Progenitor cell of endocrine pancreas (in vitro differentiated cells): ENCODE results near the gene PPP6R3. TPM values are rescaled to one million over a fixed set of nuclear protein-coding genes. Genes with fewer than 3 reads are reported as not detected.

Experiments used
- DNase-seq: peaks from one replicate; pipeline ENCODE4 v3.0.0; 2021; ENCODE audit warnings: low spot score; ENCODE audit not compliant: unreplicated experiment
- H3K27ac Mint-ChIP-seq: 2 replicates; pipeline ENCODE4 v1.8.0; 2021; ENCODE audit warnings: mild to moderate bottlenecking, moderate library complexity, mixed read lengths
- H3K27me3 Mint-ChIP-seq: 2 replicates; pipeline ENCODE4 v1.8.0; 2021; ENCODE audit warnings: mixed read lengths
- H3K36me3 Mint-ChIP-seq: 2 replicates; pipeline ENCODE4 v1.8.0; 2022; ENCODE audit warnings: mixed read lengths; ENCODE audit not compliant: insufficient read depth
- H3K4me1 Mint-ChIP-seq: 2 replicates; pipeline ENCODE4 v1.8.0; 2021; ENCODE audit warnings: low read depth, mixed read lengths
- H3K4me3 Mint-ChIP-seq: 2 replicates; pipeline ENCODE4 v1.8.0; 2021; ENCODE audit warnings: low read depth, mild to moderate bottlenecking, moderate library complexity, mixed read lengths
- H3K9me3 Mint-ChIP-seq: 2 replicates; pipeline ENCODE4 v1.8.0; 2021; ENCODE audit warnings: low read depth, mixed read lengths
- CTCF ChIP-seq: fragments of 200-600 bp; sonication (generic); IDR thresholded peaks from one replicate; pipeline ENCODE4 v1.5.0; 2021; ENCODE audit warnings: antibody characterized with exemption, mild to moderate bottlenecking; ENCODE audit not compliant: unreplicated experiment
- total RNA-seq: library from RNA; stranded (reverse); gene quantifications from 2 replicates; pipeline ENCODE4 v1.2.1, GENCODE V29; 2021

Gene PPP6R3
- total RNA-seq, 1 donor from 2014 or later, result 124 TPM

GRCh38 chr11:68414496-68415221, 45.9 kb upstream of the PPP6R3 start:
- H3K4me1 Mint-ChIP-seq, result no peaks in the 10 kb centered on the region
- no peak overlapping the region for H3K4me3 Mint-ChIP-seq
- H3K36me3 Mint-ChIP-seq, result peaks cover 18% of the 10 kb centered on the region
- peak overlapping the region; percentile 41 for H3K27ac Mint-ChIP-seq
- no peaks in the 10 kb centered on the region for H3K27me3 Mint-ChIP-seq
- no peak for DNase-seq
- no peak for TF ChIP-seq CTCF
- H3K9me3 Mint-ChIP-seq, result no peaks in the 10 kb centered on the region

GRCh38 chr11:68416070-68416578, 44.4 kb upstream of the PPP6R3 start:
- no peak for TF ChIP-seq CTCF
- H3K27me3 Mint-ChIP-seq, result no peaks in the 10 kb centered on the region
- DNase-seq, result no peak
- H3K4me1 Mint-ChIP-seq, result no peaks in the 10 kb centered on the region
- no peak overlapping the region for H3K27ac Mint-ChIP-seq
- peaks cover 27% of the 10 kb centered on the region for H3K36me3 Mint-ChIP-seq
- no peaks in the 10 kb centered on the region for H3K9me3 Mint-ChIP-seq
- no peak overlapping the region for H3K4me3 Mint-ChIP-seq

GRCh38 chr11:68418648-68419047, 41.9 kb upstream of the PPP6R3 start:
- H3K4me1 Mint-ChIP-seq, result no peaks in the 10 kb centered on the region
- H3K4me3 Mint-ChIP-seq, result no peak overlapping the region
- no peaks in the 10 kb centered on the region for H3K9me3 Mint-ChIP-seq
- DNase-seq, result no peak
- H3K36me3 Mint-ChIP-seq, result peaks cover 22% of the 10 kb centered on the region
- H3K27ac Mint-ChIP-seq, result no peak overlapping the region
- no peaks in the 10 kb centered on the region for H3K27me3 Mint-ChIP-seq
- no peak for TF ChIP-seq CTCF

GRCh38 chr11:68420171-68420570, 40.4 kb upstream of the PPP6R3 start:
- no peaks in the 10 kb centered on the region for H3K27me3 Mint-ChIP-seq
- H3K4me1 Mint-ChIP-seq, result no peaks in the 10 kb centered on the region
- H3K27ac Mint-ChIP-seq, result no peak overlapping the region
- DNase-seq, result no peak
- H3K36me3 Mint-ChIP-seq, result peaks cover 27% of the 10 kb centered on the region
- no peaks in the 10 kb centered on the region for H3K9me3 Mint-ChIP-seq
- no peak for TF ChIP-seq CTCF
- H3K4me3 Mint-ChIP-seq, result no peak overlapping the region

- H3K4me3 Mint-ChIP-seq, result no peak overlapping the region
- no peak for DNase-seq
- peaks cover 38% of the 10 kb centered on the region for H3K36me3 Mint-ChIP-seq
- TF ChIP-seq CTCF, result no peak
- no peaks in the 10 kb centered on the region for H3K27me3 Mint-ChIP-seq
- no peaks in the 10 kb centered on the region for H3K4me1 Mint-ChIP-seq
- H3K9me3 Mint-ChIP-seq, result peaks cover 3% of the 10 kb centered on the region
- no peak overlapping the region for H3K27ac Mint-ChIP-seq
Observed at GRCh38 chr11:68423481-68423880, 37.1 kb upstream of the PPP6R3 start.
